HG03139 (cell line): ENCODE data around the gene HMG20B.

Experiments
- ATAC-seq: cut with Tn5 transposase; IDR thresholded peaks from one replicate; pipeline ENCODE4 v1.9.1; 2021; ENCODE audit not compliant: unreplicated experiment

HMG20B gene

GRCh38 chr19:3536429-3537100 is 36.2 kb upstream of the HMG20B start:
- ATAC-seq = no peak

GRCh38 chr19:3537101-3537437 is 35.7 kb upstream of the HMG20B start:
- ATAC-seq = no peak

GRCh38 chr19:3537438-3538240 is 35.1 kb upstream of the HMG20B start:
- ATAC-seq = no peak

GRCh38 chr19:3538258-3538929 is 34.4 kb upstream of the HMG20B start:
- no peak for ATAC-seq

- no peak for ATAC-seq
Measured at GRCh38 chr19:3538965-3539755, 33.6 kb upstream of the HMG20B start, which contains the start of gene TEKTIP1. TEKTIP1 (plus strand) TSS chr19:3539174; CDS start chr19:3539178, 4 bp downstream.

GRCh38 chr19:3539756-3540118 is 33.0 kb upstream of the HMG20B start:
- no peak for ATAC-seq

- ATAC-seq = no peak
Measured at GRCh38 chr19:3543150-3544057, 29.3 kb upstream of the HMG20B start.

- no peak for ATAC-seq
Measured at GRCh38 chr19:3544058-3544376, 28.7 kb upstream of the HMG20B start.

GRCh38 chr19:3544742-3545668 is 27.7 kb upstream of the HMG20B start:
- ATAC-seq = no peak

- ATAC-seq = no peak
Measured at GRCh38 chr19:3545669-3546034, 27.1 kb upstream of the HMG20B start.

- ATAC-seq = no peak
Measured at GRCh38 chr19:3546119-3546518, 26.6 kb upstream of the HMG20B start.

- no peak for ATAC-seq
Measured at GRCh38 chr19:3547301-3547731, 25.4 kb upstream of the HMG20B start.

- ATAC-seq = no peak
Measured at GRCh38 chr19:3547767-3548282, 24.9 kb upstream of the HMG20B start.

GRCh38 chr19:3548606-3549005 is 24.1 kb upstream of the HMG20B start:
- ATAC-seq = no peak

- no peak for ATAC-seq
Measured at GRCh38 chr19:3549816-3550215, 22.9 kb upstream of the HMG20B start.

GRCh38 chr19:3550947-3551791 is 21.6 kb upstream of the HMG20B start:
- ATAC-seq = no peak

- no peak for ATAC-seq
Measured at GRCh38 chr19:3551792-3552095, 21.0 kb upstream of the HMG20B start.
